Endothelial cell of umbilical vein (primary cell): ENCODE measurements around the gene PSG5. TPM values are rescaled to one million over a fixed set of nuclear protein-coding genes. Genes with fewer than 3 reads are reported as not detected.

Source experiments
- polyA plus RNA-seq, 4 experiments: library from polyadenylated mRNA; depleted of rRNA in 3 of 4; stranded (reverse) in 3 of 4; unstranded in 1 of 4; fragments of >200 nt; gene quantifications; 2 replicates each; pipeline versions ENCODE4 v1.2.1 to v1.2.3, GENCODE V29; 2011 to 2012; ENCODE audit warnings: missing spikeins in 1 of 4
- total RNA-seq: library from RNA; stranded (reverse); gene quantifications from 2 replicates; pipeline ENCODE4 v1.2.3, GENCODE V29; 2021

PSG5 gene
- total and polyA plus RNA-seq, 2 donors (not counting 3 experiments of a cell fraction or from before 2014, with no cell fraction given): not detected

Other genes starting within 250 kb of the PSG5 start
- gene PSG7, start 249.3 kb downstream of the PSG5 start, total RNA-seq: not detected in 2 replicates
- not detected in 2 replicates for gene PSG7, start 249.3 kb downstream of the PSG5 start, polyA plus RNA-seq
- gene PSG11, start 160.1 kb downstream of the PSG5 start, total RNA-seq: not detected in 2 replicates
- not detected in 2 replicates for gene PSG11, start 160.1 kb downstream of the PSG5 start, polyA plus RNA-seq
- gene PSG2, start 103.8 kb downstream of the PSG5 start, total RNA-seq: not detected in 2 replicates
- not detected in 2 replicates for gene PSG2, start 103.8 kb downstream of the PSG5 start, polyA plus RNA-seq
- gene PSG4, start 19.1 kb upstream of the PSG5 start, total RNA-seq: 3.6 TPM in 1 of 2 replicates, not detected in the other
- 0.29 and 0.30 TPM in 2 replicates for gene PSG4, start 19.1 kb upstream of the PSG5 start, polyA plus RNA-seq
- not detected in 2 replicates for gene PSG9, start 83.0 kb upstream of the PSG5 start, total RNA-seq
- gene PSG9, start 83.0 kb upstream of the PSG5 start, polyA plus RNA-seq: not detected in 2 replicates
- gene CD177, start 167.2 kb upstream of the PSG5 start, total RNA-seq: 0.18 TPM in 1 of 2 replicates, not detected in the other
- not detected in 2 replicates for gene CD177, start 167.2 kb upstream of the PSG5 start, polyA plus RNA-seq
- not detected in 2 replicates for gene TEX101, start 228.4 kb upstream of the PSG5 start, total RNA-seq
- gene TEX101, start 228.4 kb upstream of the PSG5 start, polyA plus RNA-seq: not detected in 2 replicates